K562 (cell line): ENCODE measurements around the gene SLC8A2. TPM values are rescaled to one million over a fixed set of nuclear protein-coding genes. Genes with fewer than 3 reads are reported as not detected.

Experiments used
- BRD4 ChIP-seq: fragments of 200-600 bp; sonication (generic); IDR thresholded peaks from 2 replicates; pipeline ENCODE4 v1.6.1; 2017; ENCODE audit warnings: inconsistent platforms
- CTBP1 ChIP-seq: fragments of 450-650 bp; IDR thresholded peaks from 2 replicates; pipeline ENCODE4 v1.6.1; 2016; ENCODE audit warnings: borderline replicate concordance
- HCFC1 ChIP-seq: IDR thresholded peaks from 2 replicates; pipeline ENCODE4 v1.6.1; 2012; ENCODE audit warnings: low read depth, low read length, improper control_type of control experiment
- REST ChIP-seq, 2 experiments: fragments of 450-650 bp; formaldehyde crosslinking in 1 of 2; IDR thresholded peaks; 2 replicates each; pipeline versions ENCODE4 v1.4.0 to v1.6.1; 2014 to 2020; ENCODE audit warnings: mild to moderate bottlenecking in 2 of 2, borderline replicate concordance in 1 of 2, low read depth in 1 of 2
- SLC30A9 ChIP-seq: fragments of 250-450 bp; sonication (Bioruptor Pico); IDR thresholded peaks from 2 replicates; pipeline ENCODE4 v1.8.0; 2022; ENCODE audit warnings: mild to moderate bottlenecking, moderate library complexity
- SMAD2 ChIP-seq: fragments of 150-350 bp; IDR thresholded peaks from 2 replicates; pipeline ENCODE4 v1.6.1; 2014; ENCODE audit warnings: low read depth, mild to moderate bottlenecking, low read length
- STAG1 ChIP-seq: sonication (generic); formaldehyde crosslinking; IDR thresholded peaks from 2 replicates; pipeline ENCODE4 v1.5.0; 2020; ENCODE audit warnings: missing genetic modification reagents, borderline replicate concordance
- TSHZ1 ChIP-seq: fragments of 250-450 bp; sonication (Bioruptor Pico); IDR thresholded peaks from 2 replicates; pipeline ENCODE4 v1.4.0; 2020; ENCODE audit warnings: mild to moderate bottlenecking, moderate library complexity
- YY1 ChIP-seq, 3 experiments: IDR thresholded peaks; 2 replicates each; pipeline ENCODE4 v1.6.1; 2011; ENCODE audit warnings: low read length in 2 of 3, mild to moderate bottlenecking in 2 of 3, moderate library complexity in 2 of 3, borderline replicate concordance in 1 of 3, control low read depth in 1 of 3, low read depth in 1 of 3; ENCODE audit not compliant: insufficient read depth in 3 of 3, insufficient replicate concordance in 2 of 3, control insufficient read depth in 1 of 3, insufficient read length in 1 of 3; ENCODE audit errors: extremely low read depth in 1 of 3
- ZNF134 ChIP-seq: fragments of 250-450 bp; sonication (Bioruptor Pico); conservative IDR thresholded peaks from 2 replicates; pipeline ENCODE4 v1.4.0; 2020
- ZNF431 ChIP-seq: sonication (generic); formaldehyde crosslinking; IDR thresholded peaks from 2 replicates; pipeline ENCODE4 v1.8.0; 2022; ENCODE audit warnings: mild to moderate bottlenecking, missing genetic modification reagents
- polyA plus RNA-seq, 8 experiments: library from polyadenylated mRNA; depleted of rRNA in 4 of 8; stranded (reverse) in 5 of 8; unstranded in 3 of 8; fragments of >200 nt; fragmentation: Nextera tagmentation in 2 of 8; fragmentation: Illumina TruSeq in 1 of 8; extraction: Ambion mirVana in 2 of 8; extraction: Trizol in 1 of 8; gene quantifications; 2 replicates each; pipeline versions ENCODE4 v1.2.1 to v1.2.3, GENCODE V29; 2011 to 2014; ENCODE audit warnings: inconsistent platforms in 1 of 8, missing spikeins in 1 of 8
- total RNA-seq, 7 experiments: library from RNA; depleted of rRNA in 6 of 7; stranded (reverse); fragments of >200 nt in 6 of 7; fragmentation: Illumina TruSeq in 2 of 7; extraction: Trizol in 2 of 7; gene quantifications; 2 replicates each; pipeline versions ENCODE4 v1.2.1 to v1.2.3, GENCODE V29; 2011 to 2021; ENCODE audit warnings: low replicate concordance in 1 of 7
- TF ChIP-seq, protein P1 (sequence below): sonication (generic); formaldehyde crosslinking; IDR thresholded peaks from 2 replicates; pipeline ENCODE4 v1.9.0; 2022; ENCODE audit warnings: mild to moderate bottlenecking, missing genetic modification reagents
- TF ChIP-seq, protein P2 (sequence below): fragments of 250-450 bp; sonication (Bioruptor Pico); IDR thresholded peaks from 2 replicates; pipeline ENCODE4 v1.5.0; 2020; ENCODE audit warnings: mild to moderate bottlenecking

Gene SLC8A2
- total and polyA plus RNA-seq, 9 of the 15 experiments (the other 6 are each of a cell fraction or from before 2014, with no cell fraction given) = 0.07 to 0.66 (median 0.24) TPM; not detected in 3

DNA sequence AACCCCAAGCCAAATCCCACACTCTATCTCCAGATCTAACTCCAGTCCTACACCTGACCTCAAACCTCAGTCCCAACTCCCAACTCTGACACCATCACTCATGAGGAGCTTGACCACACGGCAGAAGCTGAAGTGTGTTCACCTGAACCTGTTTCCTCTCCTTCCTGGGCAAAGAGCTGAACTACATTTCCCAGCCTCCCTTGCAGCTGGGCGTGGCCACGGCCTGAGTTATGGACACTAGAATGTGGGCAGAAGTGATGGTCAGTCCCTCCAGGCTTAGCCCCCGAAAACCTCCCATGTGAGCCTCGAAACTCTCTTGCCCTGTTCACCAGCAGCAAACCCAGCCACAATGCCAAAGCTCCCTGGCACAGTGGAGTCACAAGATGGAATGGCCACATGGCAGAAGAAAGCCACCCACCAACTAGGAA lies 32.9 kb downstream of the SLC8A2 start (continued):
- TF ChIP-seq SMAD2 = no peak
- TF ChIP-seq BRD4 = no peak
- peak in 1 of 3 experiments; percentile 55 for TF ChIP-seq YY1 (IDR thresholded peaks at IDR 0.05; ENCODE audit: borderline replicate concordance in 1 of 3, control insufficient read depth in 1 of 3, extremely low read depth in 1 of 3, insufficient read depth in 3 of 3, insufficient read length in 1 of 3, insufficient replicate concordance in 2 of 3, low read depth in 1 of 3, low read length in 2 of 3)
- TF ChIP-seq STAG1 (CRISPR knock-in tag) = no peak
- no peak for TF ChIP-seq ZNF134 (CRISPR knock-in tag)
- TF ChIP-seq ZNF431 (CRISPR knock-in tag) = no peak
- no peak for TF ChIP-seq TSHZ1 (CRISPR knock-in tag)
- TF ChIP-seq HCFC1 = peak; percentile 94
- no peak for TF ChIP-seq REST (IDR thresholded peaks at IDR 0.05; ENCODE audit: borderline replicate concordance)
- no peak for TF ChIP-seq REST (CRISPR knock-in tag; IDR thresholded peaks at IDR 0.05; ENCODE audit: low read depth)
- TF ChIP-seq CTBP1 = peak; percentile 24; the same call in 1 of the 2 replicates
- TF ChIP-seq, protein P1, sequence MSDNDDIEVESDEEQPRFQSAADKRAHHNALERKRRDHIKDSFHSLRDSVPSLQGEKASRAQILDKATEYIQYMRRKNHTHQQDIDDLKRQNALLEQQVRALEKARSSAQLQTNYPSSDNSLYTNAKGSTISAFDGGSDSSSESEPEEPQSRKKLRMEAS = no peak
- no peak for TF ChIP-seq SLC30A9 (CRISPR knock-in tag)
- TF ChIP-seq, protein P2, sequence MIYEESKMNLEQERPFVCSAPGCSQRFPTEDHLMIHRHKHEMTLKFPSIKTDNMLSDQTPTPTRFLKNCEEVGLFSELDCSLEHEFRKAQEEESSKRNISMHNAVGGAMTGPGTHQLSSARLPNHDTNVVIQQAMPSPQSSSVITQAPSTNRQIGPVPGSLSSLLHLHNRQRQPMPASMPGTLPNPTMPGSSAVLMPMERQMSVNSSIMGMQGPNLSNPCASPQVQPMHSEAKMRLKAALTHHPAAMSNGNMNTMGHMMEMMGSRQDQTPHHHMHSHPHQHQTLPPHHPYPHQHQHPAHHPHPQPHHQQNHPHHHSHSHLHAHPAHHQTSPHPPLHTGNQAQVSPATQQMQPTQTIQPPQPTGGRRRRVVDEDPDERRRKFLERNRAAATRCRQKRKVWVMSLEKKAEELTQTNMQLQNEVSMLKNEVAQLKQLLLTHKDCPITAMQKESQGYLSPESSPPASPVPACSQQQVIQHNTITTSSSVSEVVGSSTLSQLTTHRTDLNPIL = no peak
